GF-D8 (cell line): ENCODE results near the gene MYEOV.

Experiments
- DNase-seq: peaks from one replicate; lab custom pipeline; 2025; lab: John Stamatoyannopoulos, UW

Gene MYEOV

DNA sequence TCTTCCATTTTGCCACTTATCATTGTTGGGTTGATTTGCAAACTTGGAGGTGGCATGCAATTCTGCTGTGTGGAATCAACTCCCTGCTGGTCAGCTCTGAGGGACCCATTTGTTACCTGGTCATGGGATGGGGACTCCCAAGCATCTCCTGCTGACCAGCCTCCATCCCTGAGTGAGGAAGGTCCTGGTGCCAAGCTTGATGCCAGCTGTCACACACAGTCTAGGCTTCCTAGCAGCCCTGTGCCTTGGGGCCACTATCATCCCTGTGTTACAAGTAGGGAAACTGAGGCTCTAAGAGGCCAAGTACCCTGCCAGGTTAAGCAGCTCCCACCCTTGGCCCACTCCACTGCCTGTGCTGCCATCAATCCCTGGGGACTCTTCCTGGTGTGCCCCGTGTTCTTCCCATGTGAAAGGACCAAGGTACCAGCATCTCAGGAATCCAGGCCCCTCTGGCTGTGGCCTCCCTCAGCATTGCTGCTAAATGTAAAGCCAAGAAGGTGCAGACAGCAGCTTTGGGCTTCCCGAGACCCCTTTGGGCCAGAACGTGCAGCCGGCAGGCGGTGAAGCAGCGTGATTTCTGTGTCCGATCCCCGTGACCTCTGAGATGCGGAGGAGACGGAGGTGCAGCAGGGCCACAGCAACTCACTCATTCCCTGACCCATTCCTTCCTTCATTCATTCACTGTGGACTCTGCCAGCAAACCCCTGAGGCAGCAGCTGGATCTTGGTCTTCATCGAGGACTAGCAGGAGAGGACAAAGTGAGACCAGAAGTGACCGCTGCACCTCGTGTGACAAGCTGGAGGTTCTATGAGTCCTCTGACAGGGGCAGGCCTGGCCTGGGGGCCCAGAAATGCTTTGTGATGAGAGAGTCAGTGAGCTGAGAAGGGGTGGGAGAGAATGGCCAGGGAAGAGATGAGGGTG lies 49.7 kb downstream of the MYEOV start:
- DNase-seq: no peak

DNA sequence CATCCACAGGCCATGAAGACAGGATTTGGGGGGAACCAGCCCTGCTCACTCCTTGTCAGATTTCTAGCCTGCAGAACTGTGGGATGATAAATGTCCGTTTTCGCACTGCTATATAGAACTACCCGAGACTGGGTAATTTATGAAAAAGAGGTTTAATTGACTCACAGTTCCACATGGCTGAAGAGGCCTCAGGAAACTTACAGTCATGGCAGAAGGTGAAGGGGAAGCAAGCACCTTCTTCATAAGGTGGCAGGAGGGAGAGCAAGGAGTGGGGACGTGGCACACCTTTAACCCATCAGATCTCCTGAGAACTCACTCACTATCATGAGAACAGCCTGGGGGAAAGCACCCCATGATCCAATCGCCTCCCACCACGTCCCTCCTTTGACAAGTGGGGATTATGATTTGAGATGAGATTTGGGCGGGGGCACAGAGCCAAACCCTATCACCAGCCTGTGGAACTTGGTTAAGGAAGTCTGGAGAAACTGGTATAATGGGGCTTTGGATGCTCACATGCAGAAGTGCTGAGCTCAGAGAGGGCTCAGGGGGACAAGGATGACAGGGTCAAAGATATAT lies 50.7 kb downstream of the MYEOV start:
- no peak for DNase-seq
